Retina (tissue), 1 donor: ENCODE measurements around the gene GPR137.

Experiments
- DNase-seq: peaks from one replicate; pipeline ENCODE4 v3.0.0-alpha.2; 2016

Gene GPR137

GRCh38 chr11:64249563-64250414 is 35.9 kb upstream of the GPR137 start:
- DNase-seq, result no peak

GRCh38 chr11:64250415-64251015 is 35.1 kb upstream of the GPR137 start:
- DNase-seq, result no peak

- peak; percentile 77 for DNase-seq
Observed at GRCh38 chr11:64251016-64251752, 34.5 kb upstream of the GPR137 start, which contains the start of gene PLCB3. Gene PLCB3 (plus strand): TSS chr11:64251530. CDS start chr11:64251650, 120 bp downstream.

GRCh38 chr11:64251753-64252002 is 34.0 kb upstream of the GPR137 start:
- peak; percentile 50 for DNase-seq

GRCh38 chr11:64252003-64252872 is 33.4 kb upstream of the GPR137 start:
- DNase-seq, result no peak

- no peak for DNase-seq
Observed at GRCh38 chr11:64253043-64253442, 32.6 kb upstream of the GPR137 start.

GRCh38 chr11:64253481-64253880 is 32.2 kb upstream of the GPR137 start:
- no peak for DNase-seq

- no peak for DNase-seq
Observed at GRCh38 chr11:64254326-64254725, 31.3 kb upstream of the GPR137 start.

GRCh38 chr11:64255135-64256128 is 30.2 kb upstream of the GPR137 start:
- DNase-seq, result no peak

GRCh38 chr11:64256300-64256699 is 29.3 kb upstream of the GPR137 start:
- DNase-seq, result no peak

- no peak for DNase-seq
Observed at GRCh38 chr11:64258356-64258755, 27.3 kb upstream of the GPR137 start.

GRCh38 chr11:64258946-64259532 is 26.6 kb upstream of the GPR137 start:
- no peak for DNase-seq

GRCh38 chr11:64259533-64260067 is 26.0 kb upstream of the GPR137 start:
- DNase-seq, result no peak

- DNase-seq, result no peak
Observed at GRCh38 chr11:64260147-64260708, 25.4 kb upstream of the GPR137 start.

- DNase-seq, result no peak
Observed at GRCh38 chr11:64261556-64262080, 24.0 kb upstream of the GPR137 start.

GRCh38 chr11:64262271-64263002 is 23.2 kb upstream of the GPR137 start:
- no peak for DNase-seq

GRCh38 chr11:64263021-64263946 is 22.4 kb upstream of the GPR137 start:
- DNase-seq, result peak; percentile 83

GRCh38 chr11:64263947-64264317 is 21.7 kb upstream of the GPR137 start:
- no peak for DNase-seq
